ENCODE data around the gene BAZ2A.

Gene BAZ2A

DNA sequence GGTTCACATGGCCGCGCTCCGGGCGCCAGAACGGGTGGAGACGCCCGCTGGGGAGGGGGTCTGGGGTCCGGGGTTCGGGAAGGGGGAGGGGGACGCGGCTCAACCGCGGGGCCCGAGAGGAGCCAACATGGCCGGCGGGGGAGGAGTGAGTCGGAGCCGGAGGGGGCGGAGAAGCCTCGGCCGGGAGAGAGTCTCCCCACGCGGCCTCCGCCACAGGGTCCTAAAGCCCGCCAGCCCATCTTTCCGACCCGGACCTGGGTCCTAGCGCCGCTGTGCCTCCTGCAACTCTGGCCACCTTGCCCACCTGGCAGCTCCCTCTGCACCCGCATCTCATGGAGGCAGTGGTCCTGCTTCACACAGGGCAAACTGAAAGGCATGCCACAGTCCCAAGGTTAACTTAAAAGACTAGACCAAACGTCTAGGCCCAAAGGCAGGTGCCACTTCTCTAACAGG, at the start of gene BAZ2A:
TSS of gene BAZ2A (minus strand) at position 147 of the 453 bp plus-strand sequence. CDS start 12,796 bp downstream, outside the sequence.
- no peak for TF ChIP-seq GATA2 (IDR thresholded peaks at IDR 0.05; ENCODE audit: low read depth, low read length)
- no peak for TF ChIP-seq GATA3 (IDR thresholded peaks at IDR 0.05; ENCODE audit: low read depth, low read length)

GRCh38 chr12:56678852-56679251, 48.7 kb upstream of the BAZ2A start:
- TF ChIP-seq GATA3 (IDR thresholded peaks at IDR 0.05; ENCODE audit: low read depth, low read length) (no peak), GATA2 (IDR thresholded peaks at IDR 0.05; ENCODE audit: low read depth, low read length) (no peak)

DNA sequence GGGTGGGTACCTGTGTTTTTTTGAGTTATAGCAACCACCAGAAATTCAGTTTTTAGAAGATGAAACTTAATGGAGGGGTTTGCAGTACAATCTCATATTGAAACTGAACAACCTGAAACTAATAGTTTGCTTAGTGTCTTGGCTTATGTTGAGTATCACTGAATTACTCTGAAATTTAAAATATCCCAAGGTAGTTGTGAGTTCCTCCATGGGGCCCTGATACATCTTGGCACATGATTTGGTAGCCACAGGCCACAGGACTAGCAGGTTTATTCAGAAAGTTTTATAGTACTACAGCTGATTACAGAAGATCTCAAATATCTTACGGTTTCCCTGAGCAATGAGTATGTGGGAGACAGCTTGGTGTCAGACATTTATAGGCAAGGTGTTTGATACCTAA, 47.6 kb upstream of the BAZ2A start:
- TF ChIP-seq GATA3 (IDR thresholded peaks at IDR 0.05; ENCODE audit: low read depth, low read length) (no peak), GATA2 (IDR thresholded peaks at IDR 0.05; ENCODE audit: low read depth, low read length) (no peak)

DNA sequence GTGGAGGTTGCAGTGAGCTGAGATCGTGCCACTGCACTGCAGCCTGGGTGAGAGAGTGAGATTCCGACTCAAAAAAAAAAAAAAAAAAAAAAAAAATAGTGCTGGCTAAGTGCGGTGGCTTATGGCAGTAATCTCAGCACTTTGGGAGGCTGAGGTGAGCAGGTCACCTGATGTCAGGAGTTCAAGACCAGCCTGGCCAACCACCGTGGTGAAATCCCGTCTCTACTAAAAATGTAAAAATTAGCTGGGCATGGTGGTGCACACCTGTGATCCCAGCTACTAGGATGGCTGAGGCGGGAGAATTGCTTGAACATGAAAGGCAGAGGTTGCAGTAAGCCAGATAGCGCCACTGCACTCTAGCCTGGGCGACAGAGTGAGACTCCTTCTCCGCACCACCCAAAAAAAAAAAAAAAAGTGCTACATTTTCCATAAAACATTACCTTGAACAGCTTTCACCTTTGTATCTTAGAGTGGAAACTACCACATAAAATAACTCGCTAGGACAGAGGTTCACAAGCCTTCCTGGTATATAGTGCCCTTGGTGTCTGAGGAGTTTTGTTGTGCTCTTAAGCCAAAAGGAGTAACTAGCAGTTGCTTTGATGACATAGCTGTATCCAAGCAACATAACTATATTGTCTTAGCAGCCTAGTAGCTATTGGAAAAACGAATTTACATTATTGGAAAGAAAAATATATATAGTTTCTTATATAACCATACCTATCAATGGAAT, 46.9 kb upstream of the BAZ2A start:
- TF ChIP-seq GATA3 (IDR thresholded peaks at IDR 0.05; ENCODE audit: low read depth, low read length) (no peak), GATA2 (IDR thresholded peaks at IDR 0.05; ENCODE audit: low read depth, low read length) (no peak)

DNA sequence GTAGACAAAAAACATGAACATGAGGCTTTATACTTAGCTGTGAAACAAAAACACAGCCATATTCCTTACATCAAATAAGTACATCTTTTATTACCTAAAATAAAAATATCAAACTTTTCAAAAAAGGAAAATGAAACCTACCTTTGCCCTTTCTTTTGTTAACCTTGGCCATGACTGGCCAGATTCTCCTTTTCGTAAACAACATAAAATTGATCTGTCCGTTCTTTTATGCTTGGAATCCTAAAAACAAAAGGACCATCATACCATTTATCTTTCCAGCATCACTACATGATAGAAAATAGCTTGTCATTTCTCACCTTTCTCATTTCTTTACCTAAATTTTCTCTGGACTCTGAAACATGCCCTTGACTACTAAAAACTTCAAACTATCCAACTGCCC, 41.5 kb upstream of the BAZ2A start:
- TF ChIP-seq GATA2 (IDR thresholded peaks at IDR 0.05; ENCODE audit: low read depth, low read length) (no peak), GATA3 (IDR thresholded peaks at IDR 0.05; ENCODE audit: low read depth, low read length) (no peak)

DNA sequence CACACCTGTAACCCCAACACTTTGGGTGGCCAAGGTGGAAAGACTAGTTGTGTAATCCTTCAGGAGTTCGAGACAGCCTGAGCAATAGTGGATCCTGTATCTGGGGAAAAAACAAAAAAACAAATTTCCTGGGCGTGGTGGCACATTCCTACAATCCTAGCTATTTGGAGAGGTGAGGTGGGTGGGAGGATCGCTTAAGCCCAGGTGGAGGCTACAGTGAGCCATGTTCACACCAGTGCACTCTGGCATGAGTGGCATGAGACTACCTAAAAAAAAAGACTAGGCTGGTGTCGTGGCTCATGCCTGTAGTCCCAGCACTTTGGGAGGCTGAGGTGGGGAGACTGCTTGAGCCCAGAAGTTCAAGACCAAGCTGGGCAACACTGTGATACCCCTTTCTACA, 40.7 kb upstream of the BAZ2A start:
- no peak for TF ChIP-seq GATA3 (IDR thresholded peaks at IDR 0.05; ENCODE audit: low read depth, low read length)
- TF ChIP-seq GATA2 (IDR thresholded peaks at IDR 0.05; ENCODE audit: low read depth, low read length) = no peak

- TF ChIP-seq GATA2 (IDR thresholded peaks at IDR 0.05; ENCODE audit: low read depth, low read length) (no peak), GATA3 (IDR thresholded peaks at IDR 0.05; ENCODE audit: low read depth, low read length) (no peak)
These were observed 38.0 kb upstream of the BAZ2A start for GRCh38 chr12:56668197-56668457.

DNA sequence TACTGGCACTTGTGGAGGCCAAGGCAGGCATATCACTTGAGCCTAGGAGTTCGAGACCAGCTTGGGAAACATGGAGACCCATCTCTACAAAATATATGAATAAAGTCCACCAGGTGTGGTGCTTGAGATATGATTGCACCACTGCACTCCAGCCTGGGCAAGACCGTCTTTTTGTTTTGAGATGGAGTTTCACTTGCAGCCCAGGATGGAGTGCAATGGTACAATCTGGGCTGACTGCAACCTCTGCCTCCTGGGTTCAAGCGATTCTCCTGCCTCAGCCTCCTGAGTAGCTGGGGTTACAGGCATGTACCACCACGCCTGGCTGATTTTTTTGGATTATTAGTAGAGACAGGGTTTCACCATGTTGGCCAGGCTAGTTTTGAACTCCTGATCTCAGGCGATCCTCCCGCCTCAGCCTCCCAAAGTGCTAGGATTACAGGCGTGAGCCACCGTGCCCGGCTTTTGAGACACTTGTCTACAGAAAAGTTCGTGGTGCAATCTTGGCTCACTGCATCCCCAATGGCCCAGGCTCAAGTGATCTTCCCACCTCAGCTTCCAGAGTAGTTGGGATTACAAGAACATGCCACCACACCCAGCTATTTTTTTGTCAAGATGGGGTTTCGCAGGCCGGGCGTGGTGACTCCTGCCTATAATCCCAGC, 32.0 kb upstream of the BAZ2A start:
- TF ChIP-seq GATA2 (IDR thresholded peaks at IDR 0.05; ENCODE audit: low read depth, low read length) (no peak), GATA3 (IDR thresholded peaks at IDR 0.05; ENCODE audit: low read depth, low read length) (no peak)

DNA sequence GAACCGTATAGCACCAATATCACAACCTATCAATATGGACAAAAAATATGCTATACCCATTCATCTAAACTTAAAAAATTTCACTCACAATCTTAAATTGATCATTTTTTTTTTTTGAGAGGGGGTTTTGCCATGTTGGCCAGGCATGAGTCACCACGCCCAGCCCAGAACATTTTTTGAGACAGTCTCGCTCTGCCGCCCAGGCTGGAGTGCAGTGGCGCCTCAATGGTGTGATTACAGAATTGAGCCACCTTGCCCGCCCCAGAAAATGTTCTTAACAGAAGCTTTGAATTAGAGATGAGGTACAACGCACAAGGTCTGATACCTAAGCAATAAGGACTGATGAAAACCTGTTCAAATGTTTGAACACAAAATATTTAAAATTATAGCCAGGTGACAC, 31.4 kb upstream of the BAZ2A start:
- no peak for TF ChIP-seq GATA2 (IDR thresholded peaks at IDR 0.05; ENCODE audit: low read depth, low read length)
- no peak for TF ChIP-seq GATA3 (IDR thresholded peaks at IDR 0.05; ENCODE audit: low read depth, low read length)

GRCh38 chr12:56658921-56659320, 28.8 kb upstream of the BAZ2A start:
- TF ChIP-seq GATA2 (IDR thresholded peaks at IDR 0.05; ENCODE audit: low read depth, low read length) (no peak), GATA3 (IDR thresholded peaks at IDR 0.05; ENCODE audit: low read depth, low read length) (no peak)

- TF ChIP-seq GATA3 (IDR thresholded peaks at IDR 0.05; ENCODE audit: low read depth, low read length) = no peak
- TF ChIP-seq GATA2 (IDR thresholded peaks at IDR 0.05; ENCODE audit: low read depth, low read length) = no peak
These were observed 27.6 kb upstream of the BAZ2A start for GRCh38 chr12:56657416-56658379.

GRCh38 chr12:56645717-56646446, 15.8 kb upstream of the BAZ2A start, which contains the start of gene ATP5F1B:
Gene ATP5F1B, minus strand, starts transcription at chr12:56645984. Its CDS starts 21 bp downstream, at chr12:56645963.
- peak; percentile 16; the same call in 1 of the 2 replicates for TF ChIP-seq GATA2 (IDR thresholded peaks at IDR 0.05; ENCODE audit: low read depth, low read length)
- no peak for TF ChIP-seq GATA3 (IDR thresholded peaks at IDR 0.05; ENCODE audit: low read depth, low read length)

- TF ChIP-seq GATA2 (IDR thresholded peaks at IDR 0.05; ENCODE audit: low read depth, low read length) = no peak
- no peak for TF ChIP-seq GATA3 (IDR thresholded peaks at IDR 0.05; ENCODE audit: low read depth, low read length)
These were observed 15.1 kb upstream of the BAZ2A start for GRCh38 chr12:56645201-56645716.

All from SH-SY5Y (cell line).